Type B pancreatic cell (in vitro differentiated cells): ENCODE results near the gene TSPAN11. TPM values are rescaled to one million over a fixed set of nuclear protein-coding genes. Genes with fewer than 3 reads are reported as not detected.

ENCODE experiments used
- DNase-seq: peaks from one replicate; pipeline ENCODE4 v3.0.0; 2021; ENCODE audit warnings: mixed read lengths; ENCODE audit not compliant: unreplicated experiment; ENCODE audit errors: extremely low spot score
- H3K27ac Mint-ChIP-seq: 2 replicates; pipeline ENCODE4 v1.8.0; 2021; ENCODE audit warnings: mild to moderate bottlenecking, mixed read lengths
- H3K27me3 Mint-ChIP-seq: 2 replicates; pipeline ENCODE4 v1.8.0; 2021; ENCODE audit warnings: mixed read lengths
- H3K36me3 Mint-ChIP-seq: 2 replicates; pipeline ENCODE4 v1.8.0; 2021; ENCODE audit warnings: mixed read lengths
- H3K4me1 Mint-ChIP-seq: one replicate; pipeline ENCODE4 v1.8.0; 2021; ENCODE audit warnings: mixed read lengths; ENCODE audit not compliant: unreplicated experiment
- H3K4me3 Mint-ChIP-seq: 2 replicates; pipeline ENCODE4 v1.8.0; 2021; ENCODE audit warnings: mild to moderate bottlenecking, mixed read lengths
- H3K9me3 Mint-ChIP-seq: 2 replicates; pipeline ENCODE4 v1.8.0; 2021; ENCODE audit warnings: mixed read lengths
- total RNA-seq: library from RNA; stranded (reverse); gene quantifications from 2 replicates; pipeline ENCODE4 v1.2.1, GENCODE V29; 2021; ENCODE audit warnings: low replicate concordance
- TF ChIP-seq, protein P1 (sequence below): fragments of 200-600 bp; sonication (generic); conservative IDR thresholded peaks from 2 replicates; pipeline ENCODE4 v1.5.0; 2021; ENCODE audit warnings: antibody characterized with exemption, mild to moderate bottlenecking

The TSPAN11 gene
- total RNA-seq, 1 donor from 2014 or later, result 52.3 TPM

DNA sequence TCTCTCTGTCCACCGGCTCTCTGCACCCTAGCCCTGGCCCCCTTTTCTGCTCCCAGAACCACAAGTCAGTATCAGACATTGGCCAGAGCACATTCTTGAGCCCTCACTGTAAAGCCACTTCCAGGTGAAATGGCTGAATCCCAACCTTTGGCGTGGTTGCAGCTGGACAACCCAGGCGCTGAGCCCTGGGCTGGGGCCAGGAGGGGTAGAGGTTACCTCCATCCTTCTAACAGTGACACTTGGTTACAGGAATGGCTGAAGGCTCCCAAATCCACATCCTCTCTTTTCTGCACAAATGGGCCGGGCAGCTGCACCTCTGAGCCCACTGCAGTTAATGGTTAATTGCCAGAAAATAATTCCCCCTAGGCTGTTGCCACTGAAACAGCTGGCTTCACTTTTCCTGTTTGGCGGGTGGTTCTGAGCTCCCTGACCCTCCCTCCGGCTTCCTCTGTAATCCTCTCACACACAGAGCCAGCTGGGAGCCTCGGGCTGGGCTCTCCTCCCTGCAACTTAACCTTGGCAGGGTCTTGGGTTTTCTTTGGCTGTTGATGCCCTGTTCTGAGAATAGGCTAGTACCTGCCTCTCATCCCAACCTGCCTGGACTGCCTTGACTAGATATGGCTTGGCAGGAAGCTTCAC, 44.1 kb downstream of the TSPAN11 start:
- TF ChIP-seq, protein P1, sequence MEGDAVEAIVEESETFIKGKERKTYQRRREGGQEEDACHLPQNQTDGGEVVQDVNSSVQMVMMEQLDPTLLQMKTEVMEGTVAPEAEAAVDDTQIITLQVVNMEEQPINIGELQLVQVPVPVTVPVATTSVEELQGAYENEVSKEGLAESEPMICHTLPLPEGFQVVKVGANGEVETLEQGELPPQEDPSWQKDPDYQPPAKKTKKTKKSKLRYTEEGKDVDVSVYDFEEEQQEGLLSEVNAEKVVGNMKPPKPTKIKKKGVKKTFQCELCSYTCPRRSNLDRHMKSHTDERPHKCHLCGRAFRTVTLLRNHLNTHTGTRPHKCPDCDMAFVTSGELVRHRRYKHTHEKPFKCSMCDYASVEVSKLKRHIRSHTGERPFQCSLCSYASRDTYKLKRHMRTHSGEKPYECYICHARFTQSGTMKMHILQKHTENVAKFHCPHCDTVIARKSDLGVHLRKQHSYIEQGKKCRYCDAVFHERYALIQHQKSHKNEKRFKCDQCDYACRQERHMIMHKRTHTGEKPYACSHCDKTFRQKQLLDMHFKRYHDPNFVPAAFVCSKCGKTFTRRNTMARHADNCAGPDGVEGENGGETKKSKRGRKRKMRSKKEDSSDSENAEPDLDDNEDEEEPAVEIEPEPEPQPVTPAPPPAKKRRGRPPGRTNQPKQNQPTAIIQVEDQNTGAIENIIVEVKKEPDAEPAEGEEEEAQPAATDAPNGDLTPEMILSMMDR, result no peak
- Mint-ChIP-seq H3K36me3 (peaks cover 8% of the 10 kb centered on the region), H3K27me3 (peaks cover 49% of the 10 kb centered on the region), H3K9me3 (peaks cover 7% of the 10 kb centered on the region), H3K4me3 (peak overlapping the region; percentile 51), H3K27ac (peak overlapping the region; percentile 62), H3K4me1 (peaks cover 18% of the 10 kb centered on the region)
- no peak for DNase-seq

DNA sequence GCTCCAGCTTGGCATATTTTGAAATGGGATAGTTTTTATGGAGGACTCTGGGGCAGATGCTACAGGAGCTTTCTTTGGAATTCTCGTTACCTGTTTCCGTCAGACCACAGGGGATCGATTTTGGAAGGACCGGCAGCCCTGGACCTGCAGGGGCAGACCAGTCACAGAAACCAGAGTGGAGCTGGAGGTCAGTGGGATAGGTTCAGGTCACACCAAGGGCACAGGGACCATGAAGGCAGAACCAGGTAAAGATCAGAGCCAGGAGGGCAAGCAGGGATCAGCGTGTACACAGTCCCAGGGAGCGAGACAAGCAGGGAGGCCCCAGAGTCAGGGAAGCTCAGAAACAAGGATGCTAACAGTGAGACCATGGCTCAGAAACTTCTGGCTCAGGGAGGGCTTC, 45.5 kb downstream of the TSPAN11 start:
- Mint-ChIP-seq H3K4me3 (no peak overlapping the region), H3K27ac (no peak overlapping the region), H3K9me3 (peaks cover 7% of the 10 kb centered on the region), H3K36me3 (peaks cover 8% of the 10 kb centered on the region), H3K4me1 (peaks cover 22% of the 10 kb centered on the region), H3K27me3 (peaks cover 48% of the 10 kb centered on the region)
- TF ChIP-seq, protein P1, result no peak
- no peak for DNase-seq

DNA sequence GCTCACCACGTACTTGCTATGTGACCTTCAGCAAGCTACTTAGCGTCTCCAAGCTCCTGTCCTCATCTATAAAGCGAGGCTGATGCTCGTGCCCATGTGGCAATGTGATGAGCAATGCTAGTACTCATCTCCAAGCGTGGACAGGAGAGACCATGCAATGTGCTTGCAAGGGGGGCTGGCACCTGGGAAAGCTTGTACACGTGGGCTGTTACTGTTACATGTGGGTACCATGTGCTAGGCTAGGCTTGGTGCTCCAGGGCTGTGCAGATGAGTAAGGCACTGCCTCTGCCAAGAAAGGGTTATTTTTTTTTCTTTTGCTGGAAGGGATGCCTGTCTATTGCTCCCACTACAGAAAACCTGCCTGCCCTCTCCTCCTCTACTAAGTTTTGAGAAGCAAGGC, 46.6 kb downstream of the TSPAN11 start:
- Mint-ChIP-seq H3K9me3 (peaks cover 7% of the 10 kb centered on the region), H3K36me3 (peaks cover 8% of the 10 kb centered on the region), H3K4me1 (peaks cover 26% of the 10 kb centered on the region), H3K4me3 (no peak overlapping the region), H3K27me3 (peaks cover 49% of the 10 kb centered on the region), H3K27ac (no peak overlapping the region)
- TF ChIP-seq, protein P1, result no peak
- no peak for DNase-seq

DNA sequence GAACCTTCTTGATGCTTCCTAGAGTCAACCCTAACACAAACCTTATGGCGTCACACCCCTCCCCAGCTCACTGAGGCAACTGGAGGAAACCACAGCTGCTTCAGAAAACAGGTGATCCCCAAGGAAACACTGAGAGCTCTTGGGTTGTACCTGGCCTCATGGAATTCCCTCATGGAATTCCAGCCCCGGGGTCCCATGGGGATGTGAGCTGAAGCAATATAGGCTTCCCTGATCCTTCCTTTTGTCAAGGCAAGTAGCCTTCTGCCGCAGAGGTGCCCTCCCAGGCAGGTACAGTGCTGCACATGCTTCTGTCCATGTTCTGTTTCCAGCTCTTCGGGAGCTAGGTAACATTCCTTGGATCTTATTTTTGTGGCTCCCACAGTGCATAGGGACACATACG, 47.3 kb downstream of the TSPAN11 start:
- Mint-ChIP-seq H3K4me1 (peaks cover 31% of the 10 kb centered on the region), H3K27me3 (peaks cover 45% of the 10 kb centered on the region), H3K9me3 (peaks cover 7% of the 10 kb centered on the region), H3K36me3 (peaks cover 8% of the 10 kb centered on the region), H3K4me3 (no peak overlapping the region), H3K27ac (no peak overlapping the region)
- no peak for DNase-seq
- TF ChIP-seq, protein P1, result no peak

DNA sequence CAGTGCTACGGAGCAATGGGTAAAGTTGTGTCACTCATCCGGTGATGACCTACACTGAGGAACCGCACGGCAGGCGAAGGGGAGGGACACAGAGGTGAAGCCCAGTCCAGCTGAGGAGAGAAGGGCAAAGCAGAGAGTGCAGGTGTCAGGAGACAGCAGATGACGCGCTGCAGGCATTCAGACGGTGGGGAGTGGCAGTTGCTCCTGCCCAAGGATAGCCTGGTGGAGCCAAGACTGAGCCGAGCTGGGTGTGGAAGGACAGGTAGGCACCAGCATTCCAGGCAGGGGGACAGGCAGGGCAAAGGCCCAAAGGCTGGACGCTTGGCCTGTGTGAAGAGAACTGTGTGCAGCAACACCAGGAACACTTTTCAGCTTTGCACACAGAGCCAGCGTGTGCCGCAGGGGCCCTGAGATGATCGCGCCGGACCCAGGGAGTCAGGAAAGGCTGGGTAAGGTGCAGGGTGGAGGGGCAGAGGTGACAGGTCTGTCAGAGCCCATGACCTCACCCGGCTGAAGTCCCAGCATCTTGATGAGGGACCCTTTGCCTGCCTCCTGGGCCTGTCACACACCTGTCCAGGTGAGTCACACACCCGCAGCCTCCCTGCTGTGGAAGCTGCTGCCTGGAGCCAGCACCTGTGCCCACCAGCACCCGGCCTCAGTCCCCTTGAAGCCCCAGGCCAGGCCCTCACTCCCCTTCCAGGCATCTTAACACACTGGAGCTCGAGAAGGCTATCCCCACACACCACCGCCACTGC, 48.4 kb downstream of the TSPAN11 start:
- Mint-ChIP-seq H3K36me3 (peaks cover 8% of the 10 kb centered on the region), H3K27me3 (peaks cover 41% of the 10 kb centered on the region), H3K4me3 (no peak overlapping the region), H3K27ac (peak overlapping the region; percentile 56), H3K9me3 (peaks cover 7% of the 10 kb centered on the region), H3K4me1 (peaks cover 38% of the 10 kb centered on the region)
- TF ChIP-seq, protein P1, result no peak
- DNase-seq, result no peak
